Thyroid gland (tissue), 4 donors: ENCODE data around the gene KCNJ9.

Source experiments
- POLR2A ChIP-seq, 2 donors: fragments of 450-650 bp; IDR thresholded peaks; one replicate each; pipeline ENCODE4 v1.6.1; 2017; ENCODE audit warnings: antibody characterized with exemption in 2 of 2, mild to moderate bottlenecking in 2 of 2, moderate library complexity in 1 of 2
- TF ChIP-seq, protein P1 (sequence below), 6 experiments: fragments of 200-600 bp in 3 of 6; fragments of 450-650 bp in 3 of 6; sonication (generic) in 3 of 6; IDR thresholded peaks; one replicate each; pipeline ENCODE4 v1.5.1; 2016 to 2019; ENCODE audit warnings: antibody characterized with exemption in 6 of 6, mild to moderate bottlenecking in 2 of 6, inconsistent platforms in 1 of 6, moderate library complexity in 1 of 6

DNA sequence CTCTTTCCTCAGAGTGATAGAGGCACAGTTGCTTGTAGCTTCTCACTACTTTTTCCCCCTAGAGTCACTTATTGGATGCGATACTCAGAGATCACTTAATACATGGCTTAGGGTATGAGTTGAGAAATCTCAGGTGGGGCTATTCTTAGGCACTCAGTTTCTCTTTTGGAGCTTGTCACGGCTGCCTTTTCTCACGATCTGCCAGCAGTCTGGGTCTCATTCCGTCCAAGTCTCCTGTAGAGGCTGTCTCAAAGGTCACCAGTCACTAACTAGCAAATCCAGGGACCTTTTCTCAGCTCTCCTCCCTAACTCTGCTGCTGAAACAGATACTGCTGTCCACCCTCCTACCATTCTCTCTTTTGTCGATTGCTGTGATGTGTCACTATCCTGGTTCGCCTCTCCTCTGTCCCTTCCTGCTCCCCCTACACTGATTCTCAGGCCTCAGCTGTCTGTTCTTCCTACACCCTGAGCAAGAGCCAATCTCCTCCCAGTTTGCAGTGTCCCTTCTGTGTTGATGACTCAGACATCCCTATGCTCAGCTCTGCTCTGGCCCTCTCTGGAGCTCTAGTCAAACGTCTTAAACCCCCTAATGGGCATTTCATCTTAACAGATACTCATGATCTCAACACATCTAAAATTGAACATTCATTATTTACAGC is 46.7 kb downstream of the KCNJ9 start:
- TF ChIP-seq, protein P1, sequence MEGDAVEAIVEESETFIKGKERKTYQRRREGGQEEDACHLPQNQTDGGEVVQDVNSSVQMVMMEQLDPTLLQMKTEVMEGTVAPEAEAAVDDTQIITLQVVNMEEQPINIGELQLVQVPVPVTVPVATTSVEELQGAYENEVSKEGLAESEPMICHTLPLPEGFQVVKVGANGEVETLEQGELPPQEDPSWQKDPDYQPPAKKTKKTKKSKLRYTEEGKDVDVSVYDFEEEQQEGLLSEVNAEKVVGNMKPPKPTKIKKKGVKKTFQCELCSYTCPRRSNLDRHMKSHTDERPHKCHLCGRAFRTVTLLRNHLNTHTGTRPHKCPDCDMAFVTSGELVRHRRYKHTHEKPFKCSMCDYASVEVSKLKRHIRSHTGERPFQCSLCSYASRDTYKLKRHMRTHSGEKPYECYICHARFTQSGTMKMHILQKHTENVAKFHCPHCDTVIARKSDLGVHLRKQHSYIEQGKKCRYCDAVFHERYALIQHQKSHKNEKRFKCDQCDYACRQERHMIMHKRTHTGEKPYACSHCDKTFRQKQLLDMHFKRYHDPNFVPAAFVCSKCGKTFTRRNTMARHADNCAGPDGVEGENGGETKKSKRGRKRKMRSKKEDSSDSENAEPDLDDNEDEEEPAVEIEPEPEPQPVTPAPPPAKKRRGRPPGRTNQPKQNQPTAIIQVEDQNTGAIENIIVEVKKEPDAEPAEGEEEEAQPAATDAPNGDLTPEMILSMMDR (IDR thresholded peaks at IDR 0.05) = no peak
- TF ChIP-seq POLR2A (IDR thresholded peaks at IDR 0.05) = no peak
